Measurements from ENCODE around the gene AP2M1. TPM values are rescaled to one million over a fixed set of nuclear protein-coding genes. Genes with fewer than 3 reads are reported as not detected.
A peak's percentile ranks its signal among the peaks of the same experiment; 100 is the strongest.
"Not testable (repeated sequence)": the region's sequence is repeated elsewhere in the genome, so short reads cannot be mapped to it uniquely, and the experiment has no call there.

Gene AP2M1
- total RNA-seq, 1 donor from 2014 or later = 243 TPM

DNA sequence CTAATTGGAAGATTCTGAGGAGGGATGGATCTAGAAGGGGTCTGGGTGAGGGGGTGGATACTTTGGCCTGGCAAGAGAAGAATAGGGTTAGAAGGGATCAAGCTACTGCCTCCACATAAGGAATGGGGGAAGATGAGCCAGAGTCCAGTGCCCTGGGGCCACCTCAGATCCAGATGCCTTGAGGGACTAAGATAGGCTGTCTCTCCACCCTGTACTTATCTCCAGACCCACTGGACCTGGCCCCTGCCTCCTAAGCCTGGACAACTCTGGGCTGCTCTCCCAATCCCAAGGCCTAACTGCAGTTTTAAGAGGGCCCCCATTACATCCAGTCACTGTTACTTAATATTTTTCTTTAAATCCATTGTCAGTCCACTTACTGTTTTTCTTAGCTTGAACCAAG is 17.4 kb upstream of the AP2M1 start:
- no peak for DNase-seq (ENCODE audit: low spot score)

DNA sequence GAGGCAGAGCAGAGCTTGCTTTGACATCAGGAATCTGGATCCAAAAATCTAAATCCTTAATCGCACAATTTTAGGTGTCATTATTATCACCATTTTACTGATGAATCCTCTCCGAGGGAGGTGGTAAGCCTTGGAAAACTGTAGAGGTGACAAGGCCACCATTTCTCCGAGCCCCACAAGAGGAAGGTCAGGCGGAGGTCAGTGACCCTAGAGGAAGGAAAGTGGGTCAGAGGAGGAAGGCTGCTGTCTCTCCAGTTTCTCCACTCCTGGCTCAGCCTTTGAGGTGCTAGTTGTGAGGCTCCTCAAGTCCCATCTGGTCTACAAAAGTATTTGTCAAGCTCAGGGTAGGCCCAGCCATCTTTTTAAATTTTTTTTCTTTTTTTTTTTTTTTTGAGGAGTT is 16.3 kb upstream of the AP2M1 start:
- DNase-seq (ENCODE audit: low spot score) = no peak

GRCh38 chr3:184160456-184160855 is 14.2 kb upstream of the AP2M1 start:
- no peak for DNase-seq (ENCODE audit: low spot score)

DNA sequence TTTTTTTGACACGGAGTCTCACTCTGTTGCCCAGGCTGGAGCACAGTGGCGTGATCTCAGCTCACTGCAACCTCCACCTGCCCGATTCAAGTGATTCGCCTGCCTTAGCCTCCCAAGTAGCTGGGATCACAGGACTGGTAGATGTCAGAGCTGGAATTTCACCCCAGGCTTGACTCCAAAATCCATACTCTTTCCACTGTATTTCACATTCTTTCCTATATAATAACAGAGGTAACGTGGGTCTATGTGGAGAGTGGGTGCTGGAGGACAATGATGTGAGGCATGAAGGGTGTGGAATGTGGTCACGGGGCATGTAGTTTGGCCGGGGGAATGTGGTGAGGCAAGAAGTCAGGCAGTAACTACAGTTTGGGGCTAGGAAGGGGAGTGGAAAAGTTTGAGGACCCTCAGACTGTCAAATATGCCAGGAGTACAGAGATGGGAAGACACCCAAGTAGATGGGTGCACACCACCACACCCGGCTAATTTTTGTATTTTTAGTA is 12.0 kb upstream of the AP2M1 start:
- not testable (repeated sequence) for DNase-seq (ENCODE audit: low spot score)

DNA sequence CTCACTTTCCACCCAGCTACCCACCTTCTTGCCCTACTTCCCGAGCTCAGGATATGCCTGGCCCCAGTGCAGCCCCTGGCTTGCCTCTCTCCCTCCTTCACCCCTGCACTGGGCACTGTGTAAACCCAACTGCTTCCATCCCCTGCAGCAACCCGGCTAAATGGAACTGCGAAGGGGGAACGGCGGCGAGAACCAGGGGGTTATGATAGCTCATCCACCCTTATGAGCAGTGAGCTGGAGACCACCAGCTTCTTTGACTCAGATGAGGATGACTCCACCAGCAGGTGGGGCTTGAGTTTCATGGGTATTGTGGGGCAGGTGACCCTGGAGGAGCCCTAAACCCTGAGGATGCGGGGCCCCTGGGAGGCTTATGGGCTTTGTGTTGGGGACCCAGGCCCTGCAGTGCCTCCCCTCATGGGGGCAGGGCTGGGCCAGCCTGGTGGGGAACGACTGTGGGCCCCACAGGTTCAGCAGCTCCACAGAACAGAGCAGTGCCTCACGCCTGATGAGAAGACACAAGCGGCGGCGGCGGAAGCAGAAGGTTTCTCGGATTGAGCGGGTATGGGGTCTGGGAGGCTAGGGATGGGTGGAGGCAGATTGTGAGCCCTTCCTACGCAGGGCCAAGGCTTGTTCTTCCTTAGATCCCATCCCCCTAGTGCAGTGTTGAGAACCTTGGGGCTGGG is 9.9 kb upstream of the AP2M1 start:
- no peak for DNase-seq (ENCODE audit: low spot score)

DNA sequence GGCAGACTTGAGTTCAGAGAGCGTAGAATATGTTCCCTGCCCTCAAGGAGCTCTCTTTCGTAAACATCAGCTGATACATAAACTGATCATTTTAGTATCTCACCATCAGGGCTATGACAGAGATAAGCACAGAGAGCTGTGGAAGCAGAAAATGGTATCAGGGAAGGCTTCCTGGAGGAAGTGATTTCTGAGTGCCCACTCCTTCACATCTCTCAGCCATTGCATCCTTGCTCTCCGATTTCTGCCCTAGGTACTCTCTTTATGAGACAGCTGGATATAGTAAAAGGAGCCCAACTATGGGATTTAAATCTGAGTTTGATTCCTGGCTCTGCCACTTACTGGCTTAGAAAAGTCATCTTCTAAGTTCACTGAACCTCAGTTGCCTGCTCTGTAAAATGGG is 9.1 kb upstream of the AP2M1 start:
- no peak for DNase-seq (ENCODE audit: low spot score)

- no peak for DNase-seq (ENCODE audit: low spot score)
Measured at GRCh38 chr3:184166671-184167070, 8.0 kb upstream of the AP2M1 start.

DNA sequence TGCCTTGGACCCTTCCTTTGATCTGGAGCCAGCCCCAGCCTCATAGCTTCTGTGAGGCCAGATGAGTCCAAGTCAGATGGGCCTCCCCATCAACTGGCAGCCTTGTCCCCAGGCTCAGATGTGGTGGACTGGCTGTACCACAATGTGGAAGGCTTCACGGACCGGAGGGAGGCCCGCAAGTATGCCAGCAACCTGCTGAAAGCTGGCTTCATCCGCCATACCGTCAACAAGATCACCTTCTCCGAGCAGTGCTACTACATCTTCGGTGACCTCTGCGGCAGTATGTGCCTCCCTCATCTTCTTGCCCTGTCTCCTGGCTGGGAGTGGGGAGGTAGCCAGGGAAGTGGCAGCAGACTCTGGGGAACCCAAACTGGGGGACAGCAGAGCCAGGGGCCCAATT is 6.9 kb upstream of the AP2M1 start:
- no peak for DNase-seq (ENCODE audit: low spot score)

GRCh38 chr3:184168363-184169120 is 6.1 kb upstream of the AP2M1 start:
- no peak for DNase-seq (ENCODE audit: low spot score)

- no peak for DNase-seq (ENCODE audit: low spot score)
Measured at GRCh38 chr3:184169896-184170875, 4.5 kb upstream of the AP2M1 start.

DNA sequence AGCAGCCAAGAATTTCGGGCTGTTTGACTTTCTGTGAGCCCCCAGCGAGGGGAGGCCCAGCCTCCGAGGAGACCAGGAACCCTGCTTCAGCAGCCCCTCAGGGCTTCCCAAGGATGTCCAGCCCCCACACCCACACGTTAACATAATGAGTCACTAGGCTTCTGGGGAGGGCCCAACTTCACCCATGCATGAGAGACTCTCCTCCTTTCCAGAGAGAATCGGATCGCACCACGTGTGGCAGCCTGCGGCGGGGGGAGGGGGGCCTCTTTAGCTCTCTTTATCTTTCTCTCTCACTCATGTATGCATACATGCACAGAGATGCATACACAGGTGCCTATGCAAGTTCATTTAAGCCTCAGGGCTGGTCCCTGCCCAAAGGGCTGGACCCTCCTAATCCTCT is 3.1 kb upstream of the AP2M1 start:
- DNase-seq (ENCODE audit: low spot score) = no peak

DNA sequence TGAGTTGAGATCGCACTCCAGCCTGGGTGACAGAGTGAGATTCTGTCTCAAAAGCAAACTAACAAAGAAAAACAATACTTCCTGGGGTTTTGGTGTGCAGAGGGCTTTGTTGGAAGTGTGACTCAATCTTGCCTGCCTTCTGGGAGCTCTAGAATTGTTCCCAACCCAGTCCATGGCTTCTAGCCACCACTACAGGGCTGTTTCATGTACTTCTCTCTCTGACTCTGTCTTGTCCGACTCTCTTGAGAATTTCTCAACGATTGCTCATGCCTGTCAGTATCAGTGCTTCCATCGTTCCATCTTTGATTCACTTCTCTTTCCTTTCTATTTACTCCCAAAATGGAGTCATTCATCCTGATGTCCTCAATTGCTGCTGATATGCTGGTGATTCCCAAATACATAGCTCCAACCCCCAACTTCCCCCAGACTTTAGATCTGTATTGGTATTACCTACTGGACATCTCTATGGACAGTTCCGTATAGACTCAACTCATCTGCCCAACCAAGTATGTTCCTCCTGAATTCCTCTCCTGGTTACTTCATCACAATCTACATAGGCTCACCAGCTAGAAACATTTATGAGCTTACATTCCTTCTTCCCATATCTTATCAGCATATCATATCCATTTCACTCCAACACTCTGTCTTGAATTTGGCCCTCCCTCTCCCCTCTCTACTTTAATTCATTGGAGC is 1.8 kb upstream of the AP2M1 start:
- no peak for DNase-seq (ENCODE audit: low spot score)

GRCh38 chr3:184173374-184173722 is 1.3 kb upstream of the AP2M1 start:
- DNase-seq (ENCODE audit: low spot score) = no peak

DNA sequence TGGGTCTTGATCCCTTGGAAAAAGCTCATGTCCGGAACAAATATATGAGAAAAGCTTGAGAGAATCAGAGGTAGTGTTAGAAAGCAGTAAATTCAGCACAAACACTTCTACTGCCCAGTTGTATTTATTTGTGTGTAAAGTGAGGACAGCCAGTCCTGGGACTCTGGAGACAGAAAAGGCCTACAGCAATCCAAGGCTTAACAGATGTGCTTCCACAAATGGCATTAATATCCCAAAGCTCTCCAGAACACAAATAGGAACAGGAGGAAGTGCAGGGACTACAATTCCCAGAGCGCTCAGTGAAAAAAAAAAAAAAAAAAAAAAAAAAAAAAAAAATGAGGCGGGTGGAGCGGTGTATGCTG is 390 bp upstream of the AP2M1 start:
- no peak for DNase-seq (ENCODE audit: low spot score)

DNA sequence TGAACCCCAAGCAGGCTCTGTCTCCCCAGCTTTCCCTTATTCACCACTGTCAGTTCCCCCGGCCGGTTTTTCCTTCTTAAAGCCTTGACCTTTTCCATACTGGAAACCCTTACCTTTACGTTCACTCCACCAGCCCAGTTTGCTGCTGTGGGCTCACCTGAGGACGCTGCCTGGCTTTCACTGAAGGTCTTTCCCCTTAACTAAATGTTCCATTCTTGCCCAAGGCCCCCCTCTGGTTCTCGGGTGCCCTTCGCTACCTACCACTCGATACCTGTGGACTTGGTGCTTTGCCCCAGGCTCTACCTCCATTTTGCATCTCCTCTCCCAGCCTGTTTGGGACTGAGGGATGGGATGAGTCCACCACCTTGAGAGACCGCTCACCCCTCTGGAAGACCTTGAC is 851 bp downstream of the AP2M1 start:
- DNase-seq (ENCODE audit: low spot score) = no peak

DNA sequence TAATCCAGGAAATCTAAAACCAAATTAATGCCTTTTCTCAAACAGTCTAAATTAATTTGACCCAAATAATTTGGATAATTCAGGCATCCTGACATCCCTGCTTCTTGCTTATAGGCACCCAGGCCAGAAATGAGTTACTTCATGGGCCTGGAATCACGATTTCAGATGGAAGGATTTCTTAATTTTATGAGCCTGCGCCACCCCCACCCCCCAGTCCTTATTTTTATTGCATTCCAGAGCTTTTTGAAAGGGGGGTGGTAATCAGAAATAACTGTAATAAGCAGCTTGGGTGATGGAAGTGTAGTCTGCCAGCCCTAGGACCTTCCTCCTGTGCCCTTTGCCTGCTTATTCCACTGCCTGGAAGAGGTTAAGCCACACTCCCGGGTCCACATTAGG is 1.3 kb downstream of the AP2M1 start:
- DNase-seq (ENCODE audit: low spot score) = no peak

GRCh38 chr3:184176377-184177330 is 2.0 kb downstream of the AP2M1 start:
- peak; percentile 73 for DNase-seq (ENCODE audit: low spot score)

GRCh38 chr3:184177331-184177731 is 2.7 kb downstream of the AP2M1 start:
- no peak for DNase-seq (ENCODE audit: low spot score)

DNA sequence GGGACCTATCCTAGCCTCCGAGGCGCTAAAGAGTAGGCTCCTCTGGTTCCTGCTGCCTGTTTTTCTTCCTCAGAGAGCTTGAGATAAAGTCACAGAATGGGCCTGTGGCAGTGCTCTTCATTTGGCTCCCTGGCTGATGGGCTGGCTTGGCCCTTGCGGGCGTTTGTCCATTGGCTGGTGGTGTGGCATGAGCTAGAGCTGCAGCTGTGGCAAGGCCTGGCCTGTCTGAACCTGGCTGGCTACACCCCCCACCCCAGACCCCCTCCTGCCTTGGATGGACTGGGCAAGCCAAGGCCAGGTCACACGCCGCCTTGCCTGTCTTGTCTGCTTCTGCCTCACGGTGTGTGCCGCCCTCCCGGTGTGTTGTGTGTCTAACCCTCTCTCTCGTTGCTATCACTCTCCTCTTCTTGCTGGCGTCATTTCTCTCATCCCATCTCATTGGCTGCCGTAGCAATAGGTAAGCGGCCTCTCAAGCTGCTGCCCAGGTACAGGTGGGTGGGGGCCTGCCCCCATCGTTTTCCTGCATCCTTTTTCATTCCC is 3.2 kb downstream of the AP2M1 start:
- no peak for DNase-seq (ENCODE audit: low spot score)

- no peak for DNase-seq (ENCODE audit: low spot score)
Measured at GRCh38 chr3:184178521-184179138, 4.0 kb downstream of the AP2M1 start.

Measured in ureter (tissue), 1 donor.